HL-60 (cell line): ENCODE results near the gene KRTAP12-2.

ENCODE experiments used
- DNase-seq, 2 experiments: peaks; one replicate each; pipeline ENCODE4 v3.0.0-alpha.2; 2010 to 2020; ENCODE audit warnings: low read depth in 1 of 2, low spot score in 1 of 2
- H3K27ac ChIP-seq: fragments of 250-450 bp; sonication (Bioruptor Pico); replicated peaks from 2 replicates; pipeline ENCODE4 v1.5.1; 2020; ENCODE audit warnings: mild to moderate bottlenecking, moderate library complexity
- H3K27me3 ChIP-seq: fragments of 250-450 bp; sonication (Bioruptor Pico); 2 replicates; pipeline ENCODE4 v1.5.1; 2021; ENCODE audit warnings: mild to moderate bottlenecking, moderate library complexity; ENCODE audit not compliant: insufficient read depth, poor library complexity, severe bottlenecking
- H3K4me3 ChIP-seq: replicated peaks from 2 replicates; pipeline ENCODE4 v1.5.1; 2011; ENCODE audit warnings: mild to moderate bottlenecking, control low read depth, low read length; ENCODE audit not compliant: insufficient read depth
- GABPA ChIP-seq: IDR thresholded peaks from 2 replicates; pipeline ENCODE4 v1.6.1; 2012; ENCODE audit warnings: low read depth
- POLR2AphosphoS5 ChIP-seq: IDR thresholded peaks from 2 replicates; pipeline ENCODE4 v1.6.1; 2012; ENCODE audit warnings: low read depth
- SPI1 ChIP-seq: IDR thresholded peaks from 2 replicates; pipeline ENCODE4 v1.6.1; 2012; ENCODE audit warnings: low read depth, mild to moderate bottlenecking, borderline replicate concordance
- TF ChIP-seq, protein P1 (sequence below): IDR thresholded peaks from 2 replicates; pipeline ENCODE4 v1.6.1; 2012; ENCODE audit warnings: low read depth; ENCODE audit not compliant: insufficient replicate concordance
- TF ChIP-seq, protein P2 (sequence below): IDR thresholded peaks from one replicate; pipeline ENCODE4 v1.5.1; 2011; ENCODE audit warnings: low read length, control low read depth, inconsistent platforms; ENCODE audit not compliant: insufficient read depth

Gene KRTAP12-2

DNA sequence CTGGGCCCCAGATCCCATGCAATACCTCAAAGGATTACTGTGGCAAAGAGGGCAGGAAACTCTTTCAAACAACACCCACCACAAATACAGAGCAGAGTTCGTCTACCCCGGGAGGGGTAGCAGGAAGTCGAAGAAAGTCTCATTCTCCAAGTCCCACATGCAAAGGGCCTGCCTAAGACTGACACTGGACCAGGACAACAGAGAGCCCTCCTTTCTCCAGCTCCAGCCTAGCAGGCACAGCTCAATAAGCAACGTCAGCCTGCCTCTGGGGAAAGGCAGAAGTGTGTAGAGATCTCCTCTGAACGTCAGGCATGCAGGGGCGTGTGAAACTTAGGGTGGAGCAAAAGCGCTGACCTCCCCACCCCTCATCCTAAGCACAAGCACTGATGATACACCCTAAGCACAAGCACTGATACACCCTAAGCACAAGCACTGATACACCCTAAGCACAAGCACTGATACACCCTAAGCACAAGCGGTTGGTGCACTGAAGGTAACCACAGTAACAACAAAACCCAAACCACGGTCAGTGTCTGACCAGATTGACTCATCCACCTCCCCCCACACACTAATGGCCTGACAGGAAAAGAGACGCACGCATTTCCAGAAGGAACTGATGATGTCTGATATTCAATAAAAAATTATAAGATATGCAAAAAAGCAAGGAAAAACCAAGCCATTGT lies 7.7 kb downstream of the KRTAP12-2 start:
- Histone ChIP-seq H3K27ac (no peak overlapping the region), H3K27me3 (no peaks in the 10 kb centered on the region), H3K4me3 (no peak overlapping the region)
- TF ChIP-seq SPI1 (no peak), POLR2AphosphoS5 (no peak), GABPA (no peak)
- TF ChIP-seq, protein P1, sequence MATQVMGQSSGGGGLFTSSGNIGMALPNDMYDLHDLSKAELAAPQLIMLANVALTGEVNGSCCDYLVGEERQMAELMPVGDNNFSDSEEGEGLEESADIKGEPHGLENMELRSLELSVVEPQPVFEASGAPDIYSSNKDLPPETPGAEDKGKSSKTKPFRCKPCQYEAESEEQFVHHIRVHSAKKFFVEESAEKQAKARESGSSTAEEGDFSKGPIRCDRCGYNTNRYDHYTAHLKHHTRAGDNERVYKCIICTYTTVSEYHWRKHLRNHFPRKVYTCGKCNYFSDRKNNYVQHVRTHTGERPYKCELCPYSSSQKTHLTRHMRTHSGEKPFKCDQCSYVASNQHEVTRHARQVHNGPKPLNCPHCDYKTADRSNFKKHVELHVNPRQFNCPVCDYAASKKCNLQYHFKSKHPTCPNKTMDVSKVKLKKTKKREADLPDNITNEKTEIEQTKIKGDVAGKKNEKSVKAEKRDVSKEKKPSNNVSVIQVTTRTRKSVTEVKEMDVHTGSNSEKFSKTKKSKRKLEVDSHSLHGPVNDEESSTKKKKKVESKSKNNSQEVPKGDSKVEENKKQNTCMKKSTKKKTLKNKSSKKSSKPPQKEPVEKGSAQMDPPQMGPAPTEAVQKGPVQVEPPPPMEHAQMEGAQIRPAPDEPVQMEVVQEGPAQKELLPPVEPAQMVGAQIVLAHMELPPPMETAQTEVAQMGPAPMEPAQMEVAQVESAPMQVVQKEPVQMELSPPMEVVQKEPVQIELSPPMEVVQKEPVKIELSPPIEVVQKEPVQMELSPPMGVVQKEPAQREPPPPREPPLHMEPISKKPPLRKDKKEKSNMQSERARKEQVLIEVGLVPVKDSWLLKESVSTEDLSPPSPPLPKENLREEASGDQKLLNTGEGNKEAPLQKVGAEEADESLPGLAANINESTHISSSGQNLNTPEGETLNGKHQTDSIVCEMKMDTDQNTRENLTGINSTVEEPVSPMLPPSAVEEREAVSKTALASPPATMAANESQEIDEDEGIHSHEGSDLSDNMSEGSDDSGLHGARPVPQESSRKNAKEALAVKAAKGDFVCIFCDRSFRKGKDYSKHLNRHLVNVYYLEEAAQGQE: no peak
- TF ChIP-seq, protein P2, sequence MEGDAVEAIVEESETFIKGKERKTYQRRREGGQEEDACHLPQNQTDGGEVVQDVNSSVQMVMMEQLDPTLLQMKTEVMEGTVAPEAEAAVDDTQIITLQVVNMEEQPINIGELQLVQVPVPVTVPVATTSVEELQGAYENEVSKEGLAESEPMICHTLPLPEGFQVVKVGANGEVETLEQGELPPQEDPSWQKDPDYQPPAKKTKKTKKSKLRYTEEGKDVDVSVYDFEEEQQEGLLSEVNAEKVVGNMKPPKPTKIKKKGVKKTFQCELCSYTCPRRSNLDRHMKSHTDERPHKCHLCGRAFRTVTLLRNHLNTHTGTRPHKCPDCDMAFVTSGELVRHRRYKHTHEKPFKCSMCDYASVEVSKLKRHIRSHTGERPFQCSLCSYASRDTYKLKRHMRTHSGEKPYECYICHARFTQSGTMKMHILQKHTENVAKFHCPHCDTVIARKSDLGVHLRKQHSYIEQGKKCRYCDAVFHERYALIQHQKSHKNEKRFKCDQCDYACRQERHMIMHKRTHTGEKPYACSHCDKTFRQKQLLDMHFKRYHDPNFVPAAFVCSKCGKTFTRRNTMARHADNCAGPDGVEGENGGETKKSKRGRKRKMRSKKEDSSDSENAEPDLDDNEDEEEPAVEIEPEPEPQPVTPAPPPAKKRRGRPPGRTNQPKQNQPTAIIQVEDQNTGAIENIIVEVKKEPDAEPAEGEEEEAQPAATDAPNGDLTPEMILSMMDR: no peak
- no peak for DNase-seq

DNA sequence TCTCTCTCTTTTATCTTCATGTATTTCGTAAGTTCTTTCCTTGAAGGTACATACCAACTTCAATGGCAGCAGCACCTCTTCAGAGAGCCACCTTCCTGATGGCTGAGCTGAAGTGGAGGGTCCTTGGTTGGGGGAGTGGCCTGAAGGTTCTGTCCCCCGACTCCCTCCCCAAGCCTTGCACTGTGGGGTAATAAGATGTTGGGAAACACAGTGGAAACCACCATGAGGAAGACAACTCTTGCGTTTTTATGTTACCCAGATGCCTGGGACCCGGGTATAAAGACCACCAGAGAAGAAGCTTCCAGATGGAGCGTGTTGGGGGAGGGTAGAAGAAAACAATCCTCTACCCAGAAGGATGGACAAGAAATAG lies 8.2 kb downstream of the KRTAP12-2 start:
- Histone ChIP-seq H3K27me3 (no peaks in the 10 kb centered on the region), H3K27ac (no peak overlapping the region), H3K4me3 (no peak overlapping the region)
- TF ChIP-seq GABPA (no peak), POLR2AphosphoS5 (no peak)
- TF ChIP-seq, protein P1: no peak
- no peak for DNase-seq

DNA sequence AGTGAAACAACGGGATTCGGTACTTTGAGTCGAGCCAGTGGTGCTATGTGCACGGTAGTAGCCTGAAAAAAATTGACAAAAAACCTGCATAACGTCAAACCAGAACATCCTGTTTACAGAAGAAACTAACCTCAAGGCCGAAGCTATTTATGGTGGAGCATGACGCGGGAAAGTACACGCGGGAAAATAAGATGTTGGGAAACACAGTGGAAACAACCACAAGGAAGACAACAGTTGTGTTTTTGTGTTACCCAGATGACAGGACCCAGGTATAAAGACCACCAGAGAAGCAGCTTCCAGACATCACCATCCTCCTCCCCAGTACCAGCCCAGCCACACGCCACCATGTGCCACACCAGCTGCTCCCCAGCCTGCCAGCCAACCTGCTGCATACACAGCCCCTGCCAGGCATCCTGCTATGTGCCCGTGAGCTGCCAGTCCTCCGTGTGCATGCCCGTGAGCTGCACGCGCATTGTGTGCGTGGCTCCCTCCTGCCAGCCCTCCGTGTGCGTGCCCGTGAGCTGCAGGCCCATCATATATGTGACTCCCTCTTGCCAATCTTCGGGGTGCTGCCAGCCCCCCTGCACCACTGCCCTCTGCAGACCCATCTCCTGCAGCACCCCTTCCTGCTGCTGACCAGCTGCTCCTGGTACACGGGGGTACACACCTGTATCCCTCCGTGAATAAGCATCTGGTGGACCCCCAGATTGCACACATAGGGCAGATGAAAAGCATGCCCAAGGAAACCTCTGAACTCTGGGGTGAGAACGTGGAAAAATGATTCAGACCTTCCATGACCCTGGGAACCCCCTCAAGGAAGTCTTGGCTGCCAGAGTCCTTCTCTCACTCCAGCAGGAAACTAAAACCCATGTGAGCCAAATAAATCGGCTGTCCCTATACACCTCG lies 8.8 kb downstream of the KRTAP12-2 start, which contains the start of gene KRTAP12-3:
KRTAP12-3 (plus strand) TSS at position 298 of the 906 bp plus-strand sequence; CDS start at position 346, 48 bp downstream.
- TF ChIP-seq, protein P2: no peak
- no peak for TF ChIP-seq SPI1
- no peak for TF ChIP-seq POLR2AphosphoS5
- no peak for TF ChIP-seq GABPA
- TF ChIP-seq, protein P1: no peak

More for the DNA sequence above, 8.8 kb downstream of the KRTAP12-2 start, which contains the start of gene KRTAP12-3:
- Histone ChIP-seq H3K27me3 (no peaks in the 10 kb centered on the region), H3K4me3 (no peak within 1 kb of the TSS), H3K27ac (no peak within 1 kb of the TSS)
- no peak for DNase-seq
